ENCODE results near the gene ADGRF4. TPM values are rescaled to one million over a fixed set of nuclear protein-coding genes. Genes with fewer than 3 reads are reported as not detected.

The ADGRF4 gene
- polyA plus RNA-seq, 1 donor = 0.37 TPM

GRCh38 chr6:47681201-47681990 lies 17.0 kb upstream of the ADGRF4 start:
- no peak for DNase-seq

DNA sequence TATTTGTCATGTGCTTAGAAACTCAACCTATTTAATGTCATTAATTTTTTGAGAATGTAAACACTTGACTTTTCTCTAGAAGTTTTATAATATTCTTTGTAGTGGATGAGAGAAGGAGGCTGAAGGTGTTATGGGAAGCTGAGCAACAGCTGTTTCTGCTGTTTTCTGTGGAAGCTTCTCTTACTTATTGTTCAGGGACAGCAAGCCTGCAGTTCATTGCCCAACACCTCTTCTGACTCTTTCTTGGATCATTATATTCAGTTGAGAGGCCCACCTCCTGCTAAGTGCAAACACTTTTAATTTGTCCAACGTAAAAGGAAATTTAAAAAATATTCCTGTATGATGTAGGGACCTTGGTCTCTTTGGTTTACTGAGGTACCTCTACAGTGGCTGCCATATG lies 12.0 kb upstream of the ADGRF4 start:
- no peak for DNase-seq

- DNase-seq = no peak
These were observed 10.9 kb upstream of the ADGRF4 start for GRCh38 chr6:47687432-47687831.

GRCh38 chr6:47690214-47690613 lies 8.2 kb upstream of the ADGRF4 start:
- DNase-seq = no peak

DNA sequence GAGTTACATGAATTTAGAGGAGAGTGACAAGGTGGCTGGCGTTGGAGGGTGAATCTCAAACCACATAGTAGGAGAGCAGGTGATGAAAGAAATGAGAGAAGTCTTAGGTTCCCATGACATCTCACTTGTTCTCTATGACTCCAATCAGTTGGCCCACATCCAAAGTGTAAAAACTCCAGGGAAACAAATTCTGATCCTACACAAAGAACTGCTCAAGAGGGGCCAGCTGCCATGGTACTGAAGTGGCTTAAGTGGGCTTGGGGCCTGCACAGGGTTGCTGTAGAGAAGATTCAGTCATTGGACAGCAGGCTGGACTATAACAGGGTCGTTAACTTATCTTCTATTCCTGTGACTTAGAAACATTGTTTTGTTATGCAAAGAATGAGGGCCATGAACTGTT lies 7.6 kb upstream of the ADGRF4 start:
- DNase-seq = no peak

DNA sequence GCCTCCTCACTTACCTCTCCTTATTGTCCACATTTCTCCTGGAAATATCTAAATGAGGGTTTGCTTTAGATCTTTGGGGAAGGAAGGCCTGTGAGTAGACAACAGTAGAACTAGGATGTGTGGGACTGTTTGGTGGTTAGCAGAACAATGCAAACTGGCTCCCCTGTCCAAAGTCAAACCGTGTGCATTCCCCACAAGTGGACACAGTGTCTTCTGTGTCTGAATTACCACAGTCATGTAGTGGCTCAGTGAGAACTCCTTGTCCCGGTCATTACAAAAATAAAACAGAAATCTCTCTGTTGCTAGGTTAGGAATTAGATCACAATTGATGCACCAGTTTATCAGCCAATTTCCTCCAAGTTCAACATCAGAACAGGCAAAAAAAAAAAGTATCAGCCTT lies 455 bp upstream of the ADGRF4 start:
- DNase-seq = no peak

- no peak for DNase-seq
These were observed 1.7 kb downstream of the ADGRF4 start for GRCh38 chr6:47700053-47700452.

GRCh38 chr6:47700596-47700995 lies 2.2 kb downstream of the ADGRF4 start:
- DNase-seq = no peak

- DNase-seq = no peak
These were observed 3.0 kb downstream of the ADGRF4 start for GRCh38 chr6:47701363-47701762.

DNA sequence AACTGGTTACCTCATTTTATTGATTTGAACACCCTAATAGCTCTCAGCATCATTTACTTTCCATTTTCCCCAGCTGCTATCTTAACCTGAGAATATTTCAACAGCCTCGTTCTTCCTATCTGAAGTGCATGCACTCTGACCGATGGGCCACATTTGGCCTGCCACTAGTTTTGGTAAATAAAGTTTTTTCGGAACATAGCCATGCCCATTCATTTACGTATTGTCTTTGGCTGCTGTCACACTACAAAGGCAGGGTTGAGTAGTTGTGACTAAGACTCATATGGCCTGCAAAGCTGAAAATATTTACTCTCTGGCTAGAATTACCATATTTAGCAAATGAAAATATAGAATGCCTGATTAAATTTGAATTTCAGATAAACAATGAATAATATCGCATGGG lies 10.8 kb downstream of the ADGRF4 start:
- no peak for DNase-seq

DNA sequence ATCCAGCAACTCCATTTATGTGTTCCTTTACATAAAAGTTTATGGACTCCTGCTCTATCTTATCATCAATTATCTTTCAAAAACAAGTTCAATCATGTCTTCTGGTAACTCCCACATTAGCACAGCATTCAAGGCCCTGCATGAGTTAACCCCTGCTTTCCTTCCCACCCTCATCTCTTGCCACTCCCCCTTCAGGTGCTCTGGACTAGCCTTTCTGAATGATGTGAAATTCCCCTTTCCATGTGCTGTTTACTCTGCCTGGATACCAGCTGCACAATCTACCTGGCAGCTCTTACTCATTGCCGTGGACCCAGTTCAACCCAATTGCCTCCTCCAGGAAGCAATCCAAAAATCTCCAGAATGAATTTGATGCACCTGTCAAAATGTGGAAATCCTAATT lies 11.9 kb downstream of the ADGRF4 start:
- DNase-seq = no peak

- no peak for DNase-seq
These were observed 14.8 kb downstream of the ADGRF4 start for GRCh38 chr6:47713200-47713599.

DNA sequence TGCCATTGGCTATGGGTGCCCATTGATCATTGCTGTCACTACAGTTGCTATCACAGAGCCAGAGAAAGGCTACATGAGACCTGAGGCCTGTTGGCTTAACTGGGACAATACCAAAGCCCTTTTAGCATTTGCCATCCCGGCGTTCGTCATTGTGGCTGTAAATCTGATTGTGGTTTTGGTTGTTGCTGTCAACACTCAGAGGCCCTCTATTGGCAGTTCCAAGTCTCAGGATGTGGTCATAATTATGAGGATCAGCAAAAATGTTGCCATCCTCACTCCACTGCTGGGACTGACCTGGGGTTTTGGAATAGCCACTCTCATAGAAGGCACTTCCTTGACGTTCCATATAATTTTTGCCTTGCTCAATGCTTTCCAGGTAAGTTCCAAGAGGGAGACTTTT lies 16.4 kb downstream of the ADGRF4 start:
- DNase-seq = no peak

DNA sequence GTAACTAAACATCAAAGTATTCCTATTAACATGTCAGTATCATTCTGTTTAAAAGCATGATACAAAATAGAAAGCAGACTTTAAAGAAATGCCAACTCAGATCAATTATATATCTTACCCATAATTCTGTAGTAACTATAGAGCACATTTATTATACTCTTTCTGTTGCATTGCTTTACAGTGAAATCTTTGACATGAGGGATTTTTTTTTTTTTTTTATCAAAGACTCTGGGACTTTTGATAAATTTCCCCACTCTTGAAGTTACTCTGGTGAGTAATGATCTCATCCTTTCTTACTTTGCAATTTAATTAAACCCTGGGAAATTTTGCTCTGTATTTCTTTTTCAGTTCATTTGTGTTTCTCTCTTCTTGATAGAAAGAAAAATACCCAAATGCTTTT lies 17.4 kb downstream of the ADGRF4 start:
- DNase-seq = no peak

DNA sequence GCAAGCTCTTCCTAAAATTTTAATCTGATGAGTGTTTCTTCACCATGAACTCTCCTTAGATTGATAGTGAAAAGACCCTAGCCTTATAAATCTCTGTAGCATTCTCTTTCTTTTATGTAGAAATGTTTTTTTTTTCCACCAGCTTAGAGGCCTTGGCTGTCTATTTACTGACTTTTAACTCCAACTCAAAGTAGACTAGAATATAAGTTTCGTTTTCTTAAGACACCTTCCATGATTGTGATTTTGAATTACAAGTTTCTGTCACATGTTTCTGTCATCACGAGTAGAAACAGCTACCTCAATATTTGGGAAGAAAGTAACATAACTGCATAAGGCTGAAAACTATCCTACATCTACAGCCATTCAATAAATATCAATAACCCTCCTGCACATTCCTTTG lies 17.8 kb downstream of the ADGRF4 start:
- DNase-seq = no peak

DNA sequence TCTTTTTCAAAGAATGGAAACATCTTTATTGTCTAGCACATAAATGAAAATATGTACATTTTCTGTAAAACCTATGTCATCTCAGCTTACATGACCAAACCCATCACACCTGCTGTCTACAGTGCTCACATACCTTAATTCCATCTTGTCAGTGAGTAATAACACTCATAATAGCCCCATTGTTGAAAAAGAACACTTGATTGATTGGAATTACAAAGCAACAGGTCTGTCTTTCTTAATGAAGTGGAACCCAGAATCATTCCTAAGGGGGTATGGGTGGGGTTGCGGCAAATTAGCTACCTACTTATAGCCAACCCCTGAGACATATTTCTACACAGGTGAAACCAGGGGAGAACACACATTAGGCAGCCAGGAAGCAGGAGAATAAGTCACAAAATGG lies 20.2 kb downstream of the ADGRF4 start:
- DNase-seq = no peak

DNA sequence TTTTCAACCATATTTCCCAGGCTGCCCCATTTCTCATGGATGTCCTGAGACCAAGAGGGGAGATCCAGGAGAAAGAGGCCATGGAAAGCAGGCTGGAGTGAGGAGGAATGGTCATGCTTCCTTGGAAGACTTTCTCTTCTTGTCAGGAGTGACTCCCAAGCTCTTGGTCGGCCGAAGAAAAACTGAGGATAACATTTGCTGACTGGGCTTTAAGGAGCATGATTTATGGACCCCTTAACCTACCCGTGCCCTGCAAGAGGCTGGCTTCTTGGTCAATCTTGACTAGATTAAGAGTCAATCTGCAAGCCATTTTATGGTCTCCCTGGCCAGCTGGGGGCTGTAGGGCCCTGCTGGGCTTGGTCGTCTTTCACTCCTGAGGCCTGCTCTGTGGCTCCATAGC lies 22.8 kb downstream of the ADGRF4 start:
- DNase-seq = no peak

DNA sequence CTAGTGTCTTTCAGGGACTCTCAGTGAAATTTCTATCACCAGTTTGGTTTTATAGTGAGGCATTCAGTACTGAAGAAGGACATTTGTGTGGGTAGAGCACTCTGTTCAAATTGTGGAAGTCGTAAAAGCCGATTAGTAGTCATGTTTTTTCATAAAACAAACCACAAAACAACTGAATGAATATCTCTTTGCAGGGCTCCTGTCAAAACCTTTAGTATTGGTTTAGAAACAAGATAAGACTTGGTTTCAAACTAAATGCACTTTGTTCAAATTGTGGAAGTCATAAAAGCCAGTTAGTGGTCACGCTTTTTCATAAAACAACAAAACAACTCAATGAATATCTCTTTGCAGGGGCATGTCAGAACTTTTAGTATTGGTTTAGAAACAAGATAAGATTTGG lies 23.8 kb downstream of the ADGRF4 start:
- DNase-seq = no peak

DNA sequence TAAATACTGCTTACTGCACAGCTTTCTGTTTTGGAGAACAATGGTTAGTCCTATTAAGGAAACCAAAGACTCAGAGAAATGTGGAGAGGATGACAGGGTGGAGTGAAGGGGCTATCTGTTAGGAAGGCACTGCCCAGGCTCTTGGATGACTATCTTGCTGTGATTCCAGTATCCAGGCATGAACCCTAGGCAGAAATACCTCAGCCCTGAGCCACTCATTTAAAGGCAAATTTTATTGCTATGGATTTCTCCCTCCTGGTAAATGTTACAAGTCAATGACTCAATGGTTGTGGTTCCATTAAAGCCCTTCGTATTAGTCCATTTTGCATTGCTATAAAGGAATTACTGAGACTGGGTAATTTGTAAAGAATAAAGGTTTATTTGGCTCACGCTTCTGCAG lies 25.9 kb downstream of the ADGRF4 start:
- DNase-seq = no peak

GRCh38 chr6:47727391-47727790 lies 29.0 kb downstream of the ADGRF4 start:
- no peak for DNase-seq

DNA sequence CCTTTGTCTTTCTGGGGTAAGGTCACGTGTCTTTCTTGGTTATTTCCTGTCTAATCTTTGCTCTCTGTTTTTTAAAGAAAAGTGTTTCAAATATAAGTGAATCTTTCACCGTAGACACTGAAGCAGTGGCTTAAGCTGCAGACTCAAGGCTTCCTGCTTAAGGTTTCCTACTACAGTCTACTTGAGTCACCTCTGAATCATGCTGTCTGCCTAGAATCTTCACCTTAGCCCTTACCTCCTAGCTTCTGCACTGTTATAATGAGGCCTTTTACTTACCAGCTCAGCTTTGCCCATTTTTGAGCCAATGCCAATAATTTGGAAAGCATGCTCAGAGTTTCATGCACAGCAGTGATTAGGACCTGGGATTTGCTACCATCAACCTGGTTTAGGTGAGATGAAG lies 30.6 kb downstream of the ADGRF4 start:
- no peak for DNase-seq

GRCh38 chr6:47729457-47729856 lies 31.1 kb downstream of the ADGRF4 start:
- DNase-seq = no peak

DNA sequence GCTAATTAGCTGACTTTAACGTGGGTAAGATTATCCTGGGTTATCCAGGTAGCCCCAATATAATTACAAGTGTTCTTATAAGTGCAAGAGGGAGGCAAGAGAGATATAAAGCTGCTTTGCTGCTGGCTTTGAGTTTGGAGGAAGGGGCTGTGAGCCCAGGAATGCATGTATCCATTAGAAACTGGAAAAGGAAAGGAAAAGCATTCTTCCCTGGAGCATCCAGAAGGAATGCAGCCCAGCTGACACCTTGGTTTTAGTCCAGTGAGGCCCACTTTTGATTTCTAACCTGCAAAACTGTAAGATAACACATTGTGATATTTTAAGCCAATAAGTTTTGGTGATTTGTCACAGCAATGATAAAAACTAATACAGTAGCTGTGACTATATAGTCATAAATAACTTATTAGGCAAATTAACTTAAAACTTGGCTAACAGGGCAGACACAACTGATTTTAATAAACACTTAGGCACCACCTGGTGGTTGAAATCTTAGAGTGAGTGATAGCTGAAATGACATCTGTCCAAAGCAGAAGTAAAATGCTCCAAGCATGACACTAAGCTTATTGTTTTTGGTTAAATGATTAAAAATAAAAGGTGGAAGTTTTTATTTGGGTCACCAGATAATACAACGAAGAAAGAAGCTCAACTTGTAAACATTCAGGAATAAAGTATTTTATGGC lies 35.6 kb downstream of the ADGRF4 start:
- DNase-seq = no peak
